Fibroblast of pulmonary artery (primary cell): ENCODE measurements around the gene ARID1B.
A peak's percentile ranks its signal among the peaks of the same experiment; 100 is the strongest.

ENCODE experiments used
- DNase-seq: peaks from one replicate; pipeline ENCODE4 v3.0.0-alpha.2; 2010; ENCODE audit warnings: low read depth
- H3K4me3 ChIP-seq: replicated peaks from 2 replicates; pipeline ENCODE4 v1.5.1; 2011; ENCODE audit warnings: low read depth, mild to moderate bottlenecking, control low read depth, low read length, moderate library complexity
- TF ChIP-seq, protein P1 (sequence below): IDR thresholded peaks from 2 replicates; pipeline ENCODE4 v1.5.1; 2011; ENCODE audit warnings: mild to moderate bottlenecking, control low read depth, low read length, inconsistent platforms; ENCODE audit errors: missing control alignments

Gene ARID1B

GRCh38 chr6:156779206-156780094 lies 2.3 kb downstream of the ARID1B start:
- no peak for DNase-seq
- TF ChIP-seq, protein P1, sequence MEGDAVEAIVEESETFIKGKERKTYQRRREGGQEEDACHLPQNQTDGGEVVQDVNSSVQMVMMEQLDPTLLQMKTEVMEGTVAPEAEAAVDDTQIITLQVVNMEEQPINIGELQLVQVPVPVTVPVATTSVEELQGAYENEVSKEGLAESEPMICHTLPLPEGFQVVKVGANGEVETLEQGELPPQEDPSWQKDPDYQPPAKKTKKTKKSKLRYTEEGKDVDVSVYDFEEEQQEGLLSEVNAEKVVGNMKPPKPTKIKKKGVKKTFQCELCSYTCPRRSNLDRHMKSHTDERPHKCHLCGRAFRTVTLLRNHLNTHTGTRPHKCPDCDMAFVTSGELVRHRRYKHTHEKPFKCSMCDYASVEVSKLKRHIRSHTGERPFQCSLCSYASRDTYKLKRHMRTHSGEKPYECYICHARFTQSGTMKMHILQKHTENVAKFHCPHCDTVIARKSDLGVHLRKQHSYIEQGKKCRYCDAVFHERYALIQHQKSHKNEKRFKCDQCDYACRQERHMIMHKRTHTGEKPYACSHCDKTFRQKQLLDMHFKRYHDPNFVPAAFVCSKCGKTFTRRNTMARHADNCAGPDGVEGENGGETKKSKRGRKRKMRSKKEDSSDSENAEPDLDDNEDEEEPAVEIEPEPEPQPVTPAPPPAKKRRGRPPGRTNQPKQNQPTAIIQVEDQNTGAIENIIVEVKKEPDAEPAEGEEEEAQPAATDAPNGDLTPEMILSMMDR: no peak
- peak overlapping the region; percentile 72 for H3K4me3 ChIP-seq

DNA sequence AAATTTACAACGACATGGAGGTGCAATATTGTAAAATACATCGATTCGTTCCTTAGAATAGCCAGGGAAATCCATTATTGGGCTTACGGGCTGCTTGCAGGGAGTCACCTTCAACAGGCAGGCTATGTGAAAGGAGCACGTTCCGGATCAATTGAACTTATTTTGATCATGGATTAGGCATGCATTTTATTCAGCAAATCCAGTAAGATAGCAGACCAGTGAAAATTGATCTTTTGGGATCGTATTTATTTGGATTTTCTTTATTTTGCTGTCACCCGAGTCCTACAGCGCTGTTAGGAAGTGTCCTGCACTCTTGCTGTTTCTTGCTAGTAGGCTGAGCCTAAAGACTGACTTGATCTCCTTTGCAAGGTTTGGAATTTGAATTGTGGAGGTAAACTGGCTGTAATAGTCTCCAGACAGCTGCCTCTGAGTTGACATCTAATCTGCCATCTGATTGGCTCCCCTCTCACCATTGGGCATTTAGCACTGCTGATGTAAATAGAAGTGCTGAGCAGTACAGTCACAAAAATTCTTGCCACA lies 3.0 kb downstream of the ARID1B start:
- TF ChIP-seq, protein P1: no peak
- peak; percentile 95 for DNase-seq
- H3K4me3 ChIP-seq: peak overlapping the region; percentile 72

DNA sequence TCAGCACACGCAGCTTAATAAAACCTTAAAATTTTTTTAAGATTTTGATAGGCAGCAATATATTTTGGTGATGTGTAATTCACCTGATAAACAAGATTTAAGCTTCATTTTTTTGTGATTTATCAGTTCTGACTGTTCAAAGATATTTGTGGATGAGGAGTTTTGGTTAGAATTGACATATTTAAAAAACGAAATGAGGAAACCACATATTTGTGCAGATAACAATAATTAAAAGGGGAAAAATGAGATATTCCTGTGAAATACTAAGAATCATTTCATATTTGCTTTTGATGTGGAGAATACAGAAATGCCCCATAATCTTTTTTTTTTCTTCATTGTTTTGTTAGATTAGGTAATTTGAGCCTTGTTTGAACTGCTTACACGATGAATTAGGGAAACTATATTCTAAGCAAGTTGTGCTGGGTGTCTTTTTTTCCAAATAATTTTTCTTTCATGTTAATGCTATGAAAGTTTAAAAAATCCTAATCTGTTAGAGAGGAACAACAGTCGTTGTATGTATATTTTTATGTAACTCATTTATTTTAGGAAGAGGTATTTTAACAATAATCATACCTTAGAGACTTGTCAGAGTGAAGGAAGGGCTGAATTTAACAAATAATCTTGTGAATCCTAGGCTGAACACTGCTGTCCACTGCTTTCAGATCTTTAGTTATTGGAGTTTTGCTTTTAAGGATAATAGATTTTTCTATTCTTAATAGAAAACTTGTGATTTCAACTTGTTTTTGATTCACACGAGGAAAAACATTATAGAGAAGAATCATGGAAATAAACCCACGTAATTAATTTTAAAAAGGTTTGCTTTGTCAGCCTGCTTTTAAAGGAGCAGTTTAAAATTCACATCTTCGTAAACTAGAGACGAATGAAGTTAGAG lies 4.0 kb downstream of the ARID1B start:
- no peak for DNase-seq
- H3K4me3 ChIP-seq: peak overlapping the region; percentile 72
- TF ChIP-seq, protein P1: no peak

- TF ChIP-seq, protein P1: no peak
- DNase-seq: no peak
- H3K4me3 ChIP-seq: peak overlapping the region; percentile 72
Observed at GRCh38 chr6:156781861-156782631, 4.9 kb downstream of the ARID1B start.

GRCh38 chr6:156782691-156783320 lies 5.6 kb downstream of the ARID1B start:
- no peak for DNase-seq
- TF ChIP-seq, protein P1: no peak
- H3K4me3 ChIP-seq: peak overlapping the region; percentile 72

GRCh38 chr6:156783958-156784357 lies 6.8 kb downstream of the ARID1B start:
- TF ChIP-seq, protein P1: no peak
- no peak overlapping the region for H3K4me3 ChIP-seq
- DNase-seq: no peak
